Cerebellar cortex (tissue), 1 donor: ENCODE measurements around the gene EVL.
"Not testable (repeated sequence)": the region's sequence is repeated elsewhere in the genome, so short reads cannot be mapped to it uniquely, and the experiment has no call there.

Experiments used
- DNase-seq: peaks from one replicate; pipeline ENCODE4 v3.0.0-alpha.2; 2015; ENCODE audit warnings: low spot score

Gene EVL

GRCh38 chr14:100065111-100065871 is at the start of gene EVL:
TSS of gene EVL (plus strand) at chr14:100065422. CDS start at chr14:100065501, 79 bp downstream.
- no peak for DNase-seq

- DNase-seq = no peak
These were observed 47.7 kb upstream of the EVL start for GRCh38 chr14:100017553-100017952.

GRCh38 chr14:100018054-100018453 is 47.2 kb upstream of the EVL start:
- no peak for DNase-seq

- no peak for DNase-seq
These were observed 46.7 kb upstream of the EVL start for GRCh38 chr14:100018482-100018881.

GRCh38 chr14:100019156-100019744 is 46.0 kb upstream of the EVL start:
- DNase-seq = no peak

GRCh38 chr14:100020629-100021028 is 44.6 kb upstream of the EVL start:
- no peak for DNase-seq

- DNase-seq = no peak
These were observed 42.3 kb upstream of the EVL start for GRCh38 chr14:100022772-100023451.

GRCh38 chr14:100025111-100025510 is 40.1 kb upstream of the EVL start:
- DNase-seq = peak; percentile 35

GRCh38 chr14:100027771-100028490 is 37.3 kb upstream of the EVL start:
- DNase-seq = no peak

- DNase-seq = no peak
These were observed 36.1 kb upstream of the EVL start for GRCh38 chr14:100028990-100029677.

- not testable (repeated sequence) for DNase-seq
These were observed 35.2 kb upstream of the EVL start for GRCh38 chr14:100030006-100030405.

- DNase-seq = no peak
These were observed 34.6 kb upstream of the EVL start for GRCh38 chr14:100030452-100031153.

GRCh38 chr14:100031506-100032281 is 33.5 kb upstream of the EVL start:
- DNase-seq = no peak

- DNase-seq = no peak
These were observed 32.5 kb upstream of the EVL start for GRCh38 chr14:100032738-100033137.

- no peak for DNase-seq
These were observed 31.7 kb upstream of the EVL start for GRCh38 chr14:100033347-100034075.

- DNase-seq = no peak
These were observed 30.8 kb upstream of the EVL start for GRCh38 chr14:100034468-100034867.

GRCh38 chr14:100034961-100035500 is 30.2 kb upstream of the EVL start:
- DNase-seq = no peak

GRCh38 chr14:100035700-100036099 is 29.5 kb upstream of the EVL start:
- no peak for DNase-seq

GRCh38 chr14:100037353-100037752 is 27.9 kb upstream of the EVL start:
- no peak for DNase-seq
